Activated T-cell treated with anti-CD3 and anti-CD28 coated beads, Interleukin-2, amount 50 U/mL, for 72 hours (primary cell): ENCODE measurements around the gene SELENON. TPM values are rescaled to one million over a fixed set of nuclear protein-coding genes. Genes with fewer than 3 reads are reported as not detected.

ENCODE experiments used
- ATAC-seq, 2 donors: fragments of 150-1000 bp; cut with Tn5 transposase; replicated peaks in 1 of 2; 2 replicates each; pipeline ENCODE4 v1.10.0; 2021; ENCODE audit warnings: moderate library complexity in 2 of 2, mild to moderate bottlenecking in 1 of 2
- DNase-seq, 2 donors: peaks; one replicate each; pipeline ENCODE4 v3.0.0; 2021 to 2022; ENCODE audit warnings: mixed read lengths in 1 of 2
- H3K27ac Mint-ChIP-seq: one replicate; pipeline ENCODE4 v1.8.0; 2022; ENCODE audit warnings: mild to moderate bottlenecking, moderate library complexity, mixed read lengths
- H3K27me3 Mint-ChIP-seq: one replicate; pipeline ENCODE4 v1.8.0; 2022; ENCODE audit warnings: low read depth, mixed read lengths
- H3K36me3 Mint-ChIP-seq, 2 donors: one replicate each; pipeline ENCODE4 v1.8.0; 2022; ENCODE audit warnings: mixed read lengths in 2 of 2, mild to moderate bottlenecking in 1 of 2; ENCODE audit not compliant: insufficient read depth in 2 of 2
- H3K4me1 Mint-ChIP-seq: one replicate; pipeline ENCODE4 v1.8.0; 2022; ENCODE audit warnings: low read depth, mixed read lengths
- H3K4me3 Mint-ChIP-seq, 2 donors: one replicate each; pipeline ENCODE4 v1.8.0; 2022; ENCODE audit warnings: mild to moderate bottlenecking in 2 of 2, mixed read lengths in 2 of 2, moderate library complexity in 2 of 2
- H3K9me3 Mint-ChIP-seq, 2 donors: one replicate each; pipeline ENCODE4 v1.8.0; 2022; ENCODE audit warnings: mixed read lengths in 2 of 2
- total RNA-seq, 2 donors: library from RNA; stranded (reverse); gene quantifications; one replicate each; pipeline ENCODE4 v1.2.3, GENCODE V29; 2022

SELENON gene
- total RNA-seq, 2 donors from 2014 or later: 29.5 to 31.1 TPM

- Mint-ChIP-seq H3K27ac (no peak overlapping the region), H3K4me3 (no peak overlapping the region), H3K9me3 (no peaks in the 10 kb centered on the region), H3K27me3 (no peaks in the 10 kb centered on the region), H3K4me1 (peaks cover 40% of the 10 kb centered on the region), H3K36me3 (no peaks in the 10 kb centered on the region)
- DNase-seq (no peak), ATAC-seq (no peak)
Observed at GRCh38 chr1:25792115-25792514, 7.9 kb upstream of the SELENON start.

DNA sequence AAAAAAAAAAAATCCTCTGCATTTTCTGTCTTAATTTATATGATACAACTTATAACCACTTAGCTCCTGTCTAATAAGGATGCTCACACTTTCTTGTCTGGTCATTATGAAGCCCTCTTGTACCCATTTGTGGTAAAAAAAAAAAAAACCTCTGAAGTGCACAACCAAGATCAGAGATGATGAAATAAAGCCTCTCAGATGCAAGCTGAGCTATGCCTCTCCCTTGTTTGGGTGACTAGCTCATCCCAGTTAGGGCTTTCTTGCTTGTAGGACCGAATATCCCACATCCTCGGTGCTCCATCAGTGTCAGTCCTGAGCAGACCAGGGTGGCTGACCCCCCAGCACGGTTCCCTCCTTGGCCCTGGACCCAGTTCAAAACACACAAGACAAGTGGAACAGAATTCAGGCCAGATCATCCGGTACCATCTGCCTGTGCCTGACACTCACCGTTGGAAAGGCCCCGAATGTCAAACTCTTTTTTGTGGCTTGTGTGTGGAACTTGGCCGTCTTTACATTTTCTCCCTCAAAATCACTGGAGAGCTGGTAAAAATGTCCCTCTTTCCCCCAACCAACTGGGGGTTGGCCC, 6.3 kb upstream of the SELENON start:
- Mint-ChIP-seq H3K9me3 (no peaks in the 10 kb centered on the region), H3K36me3 (no peaks in the 10 kb centered on the region), H3K4me3 (no peak overlapping the region), H3K27me3 (no peaks in the 10 kb centered on the region), H3K27ac (no peak overlapping the region), H3K4me1 (peaks cover 50% of the 10 kb centered on the region)
- DNase-seq (no peak), ATAC-seq (no peak)

- Mint-ChIP-seq H3K27me3 (no peaks in the 10 kb centered on the region), H3K4me3 (no peak overlapping the region), H3K36me3 (no peaks in the 10 kb centered on the region), H3K9me3 (no peaks in the 10 kb centered on the region), H3K27ac (no peak overlapping the region), H3K4me1 (peaks cover 51% of the 10 kb centered on the region)
- ATAC-seq (no peak), DNase-seq (no peak)
Observed at GRCh38 chr1:25794325-25794724, 5.7 kb upstream of the SELENON start.

DNA sequence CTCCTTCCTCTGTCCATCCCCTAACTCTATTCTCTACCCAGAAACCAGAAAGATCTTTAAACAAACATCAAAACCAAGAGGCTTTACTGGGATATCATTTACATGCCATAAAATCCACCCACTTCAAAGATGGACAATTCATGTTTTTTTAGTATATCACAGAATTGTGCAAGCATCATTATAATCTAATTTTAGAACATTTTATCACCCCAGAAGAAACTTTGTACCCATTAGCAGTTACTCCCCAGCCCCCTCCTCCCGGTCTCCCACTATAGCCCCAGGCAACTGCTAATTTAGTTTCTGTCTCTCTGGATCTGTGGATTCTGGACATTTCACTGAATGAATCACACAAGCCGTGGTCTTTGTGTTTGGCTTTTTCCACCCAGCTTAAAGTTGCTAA, 4.8 kb upstream of the SELENON start:
- H3K27ac Mint-ChIP-seq: no peak overlapping the region
- ATAC-seq (no peak), DNase-seq (no peak)
- H3K36me3 Mint-ChIP-seq: no peaks in the 10 kb centered on the region
- no peak overlapping the region for H3K4me3 Mint-ChIP-seq
- peaks cover 54% of the 10 kb centered on the region for H3K4me1 Mint-ChIP-seq
- H3K27me3 Mint-ChIP-seq: no peaks in the 10 kb centered on the region
- H3K9me3 Mint-ChIP-seq: no peaks in the 10 kb centered on the region

DNA sequence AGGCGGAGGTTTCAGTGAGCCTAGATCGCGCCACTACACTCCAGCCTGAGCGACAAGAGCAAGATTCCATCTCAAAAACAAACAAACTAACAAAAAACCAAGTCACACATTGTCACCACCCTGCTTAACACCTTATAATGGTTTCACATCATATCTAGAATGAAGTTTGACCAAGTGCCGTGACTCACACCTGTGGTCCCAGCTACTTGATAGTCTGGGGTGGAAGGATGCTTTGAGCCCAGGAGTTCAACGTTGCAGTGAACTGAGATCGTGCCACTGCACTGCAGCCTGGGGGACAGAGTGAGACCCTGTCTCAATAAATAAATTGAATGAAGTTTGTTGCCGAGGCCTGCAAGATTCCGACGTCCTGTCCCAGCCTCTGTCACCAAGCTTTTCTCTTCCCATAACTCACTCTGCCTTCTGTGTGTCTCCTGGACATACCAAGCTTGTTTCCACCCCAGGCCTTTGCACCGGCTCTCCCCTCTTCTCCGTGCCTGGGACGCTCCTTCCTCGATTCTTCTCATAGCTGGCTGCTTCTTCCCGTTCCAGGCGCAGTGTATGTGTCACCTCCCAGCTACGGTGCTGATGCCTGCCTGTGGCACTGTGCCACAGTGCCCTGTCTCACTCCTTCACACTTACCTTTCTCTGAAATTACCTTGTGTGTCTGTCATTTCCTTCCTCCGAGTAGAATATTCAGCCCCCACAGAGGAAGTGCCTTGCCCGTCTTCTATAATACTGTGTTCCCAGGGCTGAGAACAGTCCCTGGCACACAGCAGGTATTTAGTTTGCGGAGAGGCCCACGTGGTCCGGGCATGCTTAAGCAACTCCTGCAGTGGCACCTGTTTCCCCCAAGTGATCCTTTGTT, 3.8 kb upstream of the SELENON start:
- peaks cover 62% of the 10 kb centered on the region for H3K4me1 Mint-ChIP-seq
- H3K27ac Mint-ChIP-seq: peak overlapping the region; percentile 6
- no peaks in the 10 kb centered on the region for H3K9me3 Mint-ChIP-seq
- H3K36me3 Mint-ChIP-seq: no peaks in the 10 kb centered on the region
- H3K27me3 Mint-ChIP-seq: no peaks in the 10 kb centered on the region
- DNase-seq (peak; percentile 67 to 78), ATAC-seq (peak; percentile 79 to 81)
- peak overlapping the region; percentile 63 to 67 for H3K4me3 Mint-ChIP-seq

DNA sequence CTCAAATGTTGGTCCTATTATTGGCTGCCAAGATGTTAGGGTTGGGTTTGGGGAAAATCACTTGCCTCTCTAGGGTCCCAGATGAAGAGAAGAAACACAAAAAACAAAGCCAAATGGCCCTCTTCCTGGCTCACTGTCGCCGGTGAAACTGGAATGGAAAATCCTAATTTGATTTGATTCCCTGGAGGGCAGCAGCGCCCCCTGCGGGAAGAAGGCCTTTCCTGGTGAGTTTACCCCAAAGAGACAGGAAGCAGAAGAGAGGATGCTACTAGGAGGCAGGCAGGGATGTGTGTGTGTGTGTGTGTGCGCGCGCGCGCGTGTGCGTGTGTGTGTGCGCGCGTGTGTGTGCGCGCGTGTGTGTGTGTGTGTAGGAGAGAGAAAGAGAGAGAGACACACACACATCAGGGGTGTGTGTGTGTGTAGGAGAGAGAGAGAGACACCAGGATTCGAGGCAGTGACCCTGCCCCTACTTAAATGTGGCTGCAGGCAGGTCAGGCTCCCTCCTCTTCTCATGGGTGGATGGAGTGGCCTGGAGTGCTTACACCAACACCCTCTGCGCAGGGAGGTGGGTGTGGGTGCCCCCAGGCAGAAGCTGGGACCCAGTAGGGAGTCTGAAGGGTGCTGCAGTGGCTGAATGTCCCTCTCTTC, 3.1 kb upstream of the SELENON start:
- Mint-ChIP-seq H3K9me3 (no peaks in the 10 kb centered on the region), H3K27me3 (no peaks in the 10 kb centered on the region), H3K4me3 (peak overlapping the region; percentile 63 to 67), H3K4me1 (peaks cover 64% of the 10 kb centered on the region), H3K27ac (peak overlapping the region; percentile 6), H3K36me3 (peaks cover 0 to 2% of the 10 kb centered on the region in 2 donors)
- DNase-seq (peak; percentile 78 to 84), ATAC-seq (peak; percentile 31 to 41)

GRCh38 chr1:25797939-25798338, 2.1 kb upstream of the SELENON start:
- no peaks in the 10 kb centered on the region for H3K9me3 Mint-ChIP-seq
- peak overlapping the region; percentile 33 for H3K27ac Mint-ChIP-seq
- ATAC-seq: no peak
- peaks cover 0 to 2% of the 10 kb centered on the region in 2 donors for H3K36me3 Mint-ChIP-seq
- DNase-seq: peak; percentile 41 to 53
- H3K4me1 Mint-ChIP-seq: peaks cover 74% of the 10 kb centered on the region
- H3K27me3 Mint-ChIP-seq: no peaks in the 10 kb centered on the region
- peak overlapping the region in 1 of 2 donors; percentile 55 for H3K4me3 Mint-ChIP-seq

DNA sequence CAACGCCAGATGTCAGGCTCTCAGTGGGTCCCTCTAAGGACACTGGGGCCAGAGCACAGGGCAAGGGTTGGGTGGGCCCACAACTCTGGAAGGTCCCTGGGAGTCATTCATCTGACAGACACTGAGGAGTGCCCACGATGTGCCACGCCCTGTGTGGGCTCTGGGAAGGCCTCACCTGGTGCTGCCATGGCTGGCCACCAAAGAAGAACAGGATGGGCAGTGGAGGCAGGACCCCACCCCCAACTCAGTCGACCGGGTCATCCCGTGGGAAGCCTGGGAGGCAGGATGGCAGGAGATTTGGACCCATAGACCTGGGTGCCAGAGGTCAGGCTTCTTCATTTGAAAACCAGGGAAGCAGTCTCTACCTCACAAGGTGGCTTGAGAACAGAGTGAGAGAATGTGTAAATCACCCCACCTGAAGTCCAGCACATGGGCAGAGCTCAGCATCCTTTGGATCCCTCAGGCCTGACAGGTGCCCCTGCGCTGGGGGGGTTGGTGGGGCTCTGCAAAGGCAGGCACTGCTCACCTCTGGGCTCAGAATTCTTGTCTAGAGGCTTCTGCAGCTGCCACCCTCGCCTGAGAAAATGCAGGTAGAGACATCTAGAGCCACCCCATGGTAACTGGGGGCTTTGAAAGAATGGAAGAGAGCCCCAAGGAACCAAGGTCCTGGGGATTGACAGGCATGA, 1.2 kb upstream of the SELENON start:
- Mint-ChIP-seq H3K4me3 (peak overlapping the region in 1 of 2 donors; percentile 71), H3K4me1 (peaks cover 77% of the 10 kb centered on the region), H3K27ac (no peak overlapping the region), H3K36me3 (peaks cover 0 to 2% of the 10 kb centered on the region in 2 donors), H3K27me3 (no peaks in the 10 kb centered on the region), H3K9me3 (no peaks in the 10 kb centered on the region)
- no peak for DNase-seq
- no peak for ATAC-seq

DNA sequence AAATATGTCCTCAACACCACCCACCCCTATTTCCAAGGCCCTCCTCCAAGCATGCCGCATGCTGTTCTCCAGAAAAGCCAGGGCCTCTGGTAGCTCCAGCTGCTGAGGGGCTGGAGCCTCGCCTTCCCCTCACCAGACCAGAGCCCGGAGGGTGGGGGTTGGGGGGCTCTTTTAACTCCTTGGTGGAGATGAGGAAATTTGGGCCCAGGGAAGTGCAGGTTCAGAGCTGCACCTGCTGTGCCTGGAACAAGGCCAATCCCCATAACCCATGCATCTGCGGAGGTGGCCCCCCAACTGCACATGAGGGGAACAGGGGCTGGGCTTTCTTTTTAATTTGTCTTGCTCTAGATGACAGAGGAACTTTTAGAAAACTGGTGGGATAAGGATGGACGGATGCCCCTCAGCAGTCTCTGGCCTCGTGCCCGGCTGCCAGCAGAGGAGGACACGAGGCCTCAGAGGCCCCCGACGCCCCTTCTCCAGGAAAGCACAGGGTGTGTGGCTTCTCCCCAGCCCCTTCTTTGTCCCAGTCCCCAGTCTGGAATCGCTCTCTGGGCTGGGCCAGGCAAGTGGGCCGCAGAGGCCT, 550 bp upstream of the SELENON start:
- ATAC-seq (no peak), DNase-seq (no peak)
- H3K36me3 Mint-ChIP-seq: peaks cover 0 to 2% of the 10 kb centered on the region in 2 donors
- peaks cover 77% of the 10 kb centered on the region for H3K4me1 Mint-ChIP-seq
- H3K9me3 Mint-ChIP-seq: no peaks in the 10 kb centered on the region
- H3K4me3 Mint-ChIP-seq: peak overlapping the region; percentile 71 to 74
- H3K27me3 Mint-ChIP-seq: no peaks in the 10 kb centered on the region
- H3K27ac Mint-ChIP-seq: peak overlapping the region; percentile 21

GRCh38 chr1:25800703-25801377, 847 bp downstream of the SELENON start:
- H3K4me1 Mint-ChIP-seq: peaks cover 75% of the 10 kb centered on the region
- no peaks in the 10 kb centered on the region for H3K27me3 Mint-ChIP-seq

GRCh38 chr1:25802915-25803314, 2.9 kb downstream of the SELENON start:
- peak in 1 of 2 donors; percentile 31 for DNase-seq
- H3K9me3 Mint-ChIP-seq: no peaks in the 10 kb centered on the region

More at GRCh38 chr1:25800703-25801377, 847 bp downstream of the SELENON start:
- H3K4me3 Mint-ChIP-seq: peak overlapping the region; percentile 83 to 90
- no peak for DNase-seq
- no peaks in the 10 kb centered on the region for H3K9me3 Mint-ChIP-seq
- ATAC-seq: no peak
- H3K27ac Mint-ChIP-seq: peak overlapping the region; percentile 67
- H3K36me3 Mint-ChIP-seq: peaks cover 0 to 2% of the 10 kb centered on the region in 2 donors

DNA sequence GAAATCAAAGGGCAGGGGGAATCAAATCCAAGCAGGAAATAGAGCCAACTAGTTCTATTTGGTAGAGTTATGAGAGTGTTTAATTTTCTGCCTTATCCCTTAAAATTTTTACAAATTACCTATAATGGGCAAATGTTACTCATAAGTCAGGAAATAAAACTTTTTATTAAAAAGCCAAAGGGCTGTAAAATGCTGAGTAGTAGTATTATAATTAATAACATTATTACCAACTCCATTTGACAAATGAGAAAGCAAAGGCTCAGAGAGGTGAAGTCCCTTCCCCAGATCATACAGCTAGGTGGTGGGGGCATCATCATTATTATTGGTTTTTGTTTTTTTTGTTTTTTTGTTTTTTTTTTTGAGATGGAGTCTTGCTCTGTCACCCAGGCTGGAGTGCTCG, 3.4 kb downstream of the SELENON start:
- DNase-seq (no peak), ATAC-seq (no peak)
- Mint-ChIP-seq H3K27me3 (no peaks in the 10 kb centered on the region), H3K4me1 (peaks cover 53% of the 10 kb centered on the region), H3K27ac (no peak overlapping the region), H3K4me3 (peak overlapping the region; percentile 9 to 31), H3K9me3 (no peaks in the 10 kb centered on the region), H3K36me3 (peaks cover 0 to 2% of the 10 kb centered on the region in 2 donors)

More at GRCh38 chr1:25802915-25803314, 2.9 kb downstream of the SELENON start:
- peaks cover 0 to 2% of the 10 kb centered on the region in 2 donors for H3K36me3 Mint-ChIP-seq
- peaks cover 57% of the 10 kb centered on the region for H3K4me1 Mint-ChIP-seq
- no peak overlapping the region for H3K27ac Mint-ChIP-seq
- no peaks in the 10 kb centered on the region for H3K27me3 Mint-ChIP-seq
- peak; percentile 43 to 50 for ATAC-seq
- peak overlapping the region; percentile 9 to 31 for H3K4me3 Mint-ChIP-seq
